CD14-positive monocyte (primary cell): ENCODE measurements around the gene PIH1D1. TPM values are rescaled to one million over a fixed set of nuclear protein-coding genes. Genes with fewer than 3 reads are reported as not detected.
A peak's percentile ranks its signal among the peaks of the same experiment; 100 is the strongest.

Experiments used
- DNase-seq, 3 donors: peaks; one replicate each; pipeline ENCODE4 v3.0.0-alpha.2; 2011 to 2022
- H2AFZ ChIP-seq: 2 replicates; pipeline ENCODE4 v1.6.0; 2012; ENCODE audit warnings: mild to moderate bottlenecking, low read depth, low read length, inconsistent platforms; ENCODE audit not compliant: insufficient read depth, poor library complexity, severe bottlenecking
- H3K27ac ChIP-seq, 2 donors: 1 replicate in 1 of 2; 2 replicates in 1 of 2; pipeline ENCODE4 v1.5.1; 2012 to 2013; ENCODE audit warnings: low read length in 2 of 2, control low read depth in 1 of 2, inconsistent platforms in 1 of 2, low read depth in 1 of 2, mild to moderate bottlenecking in 1 of 2
- H3K27me3 ChIP-seq, 2 donors: one replicate each; pipeline versions ENCODE4 v1.6.0 to v1.6.1; 2011 to 2013; ENCODE audit warnings: low read length in 2 of 2; ENCODE audit not compliant: control insufficient read depth in 2 of 2, insufficient read depth in 2 of 2
- H3K36me3 ChIP-seq, 2 donors: replicated peaks in 1 of 2; 1 replicate in 1 of 2; 2 replicates in 1 of 2; pipeline versions ENCODE4 v1.5.1 to v1.6.1; 2012 to 2013; ENCODE audit warnings: low read length in 2 of 2, control low read depth in 1 of 2, inconsistent platforms in 1 of 2, mild to moderate bottlenecking in 1 of 2; ENCODE audit not compliant: insufficient read depth in 2 of 2, control insufficient read depth in 1 of 2
- H3K4me1 ChIP-seq, 2 donors: 1 replicate in 1 of 2; 2 replicates in 1 of 2; pipeline versions ENCODE4 v1.5.1 to v1.6.1; 2012 to 2013; ENCODE audit warnings: low read length in 2 of 2, control low read depth in 1 of 2, inconsistent platforms in 1 of 2, mild to moderate bottlenecking in 1 of 2, moderate library complexity in 1 of 2; ENCODE audit not compliant: insufficient read depth in 2 of 2, control insufficient read depth in 1 of 2
- H3K4me2 ChIP-seq: replicated peaks from 2 replicates; pipeline ENCODE3; 2012; ENCODE audit warnings: low read length, moderate library complexity, mild to moderate bottlenecking; ENCODE audit not compliant: poor library complexity, severe bottlenecking; ENCODE audit errors: extremely low read depth
- H3K4me3 ChIP-seq, 3 experiments: fragments of 200-600 bp in 1 of 3; sonication (generic) in 1 of 3; replicated peaks in 1 of 3; 1 replicate in 2 of 3; 2 replicates in 1 of 3; pipeline ENCODE4 v1.5.1; 2011 to 2013; ENCODE audit warnings: low read length in 3 of 3, mild to moderate bottlenecking in 3 of 3, control low read depth in 2 of 3, low read depth in 2 of 3, inconsistent platforms in 1 of 3, moderate library complexity in 1 of 3
- H3K79me2 ChIP-seq: 2 replicates; pipeline ENCODE4 v1.6.0; 2012; ENCODE audit warnings: mild to moderate bottlenecking, control low read depth, inconsistent platforms, low read length, moderate library complexity; ENCODE audit not compliant: insufficient read depth
- H3K9ac ChIP-seq: 2 replicates; pipeline ENCODE4 v1.6.0; 2017; ENCODE audit warnings: low read length, mild to moderate bottlenecking; ENCODE audit not compliant: insufficient read depth, poor library complexity, severe bottlenecking
- H3K9me3 ChIP-seq, 2 donors: replicated peaks in 1 of 2; 1 replicate in 1 of 2; 2 replicates in 1 of 2; pipeline versions ENCODE4 v1.5.1 to v1.6.1; 2012 to 2013; ENCODE audit warnings: low read length in 2 of 2, control low read depth in 1 of 2; ENCODE audit not compliant: control insufficient read depth in 1 of 2, insufficient read depth in 1 of 2
- H4K20me1 ChIP-seq: 2 replicates; pipeline ENCODE4 v1.6.0; 2012; ENCODE audit warnings: mild to moderate bottlenecking, low read length, control low read depth, moderate library complexity; ENCODE audit not compliant: insufficient read depth
- H3K27ac Mint-ChIP-seq, 7 donors: one replicate each; pipeline ENCODE4 v1.8.0; 2020; ENCODE audit warnings: mild to moderate bottlenecking in 7 of 7, mixed read lengths in 7 of 7, moderate library complexity in 6 of 7, inconsistent platforms in 2 of 7
- H3K27me3 Mint-ChIP-seq, 3 donors: one replicate each; pipeline ENCODE4 v1.8.0; 2021 to 2022; ENCODE audit warnings: low read depth in 3 of 3, mild to moderate bottlenecking in 3 of 3, mixed read lengths in 3 of 3, moderate library complexity in 3 of 3, inconsistent platforms in 1 of 3
- H3K36me3 Mint-ChIP-seq, 2 donors: one replicate each; pipeline ENCODE4 v1.8.0; 2020; ENCODE audit warnings: mixed read lengths in 2 of 2, inconsistent platforms in 1 of 2, mild to moderate bottlenecking in 1 of 2
- H3K4me1 Mint-ChIP-seq: one replicate; pipeline ENCODE4 v1.8.0; 2020; ENCODE audit warnings: mild to moderate bottlenecking, mixed read lengths
- H3K4me3 Mint-ChIP-seq, 2 donors: one replicate each; pipeline ENCODE4 v1.8.0; 2020; ENCODE audit warnings: mild to moderate bottlenecking in 2 of 2, mixed read lengths in 2 of 2, moderate library complexity in 1 of 2
- H3K9me3 Mint-ChIP-seq, 7 donors: one replicate each; pipeline ENCODE4 v1.8.0; 2020 to 2022; ENCODE audit warnings: mixed read lengths in 7 of 7, mild to moderate bottlenecking in 6 of 7, moderate library complexity in 6 of 7, inconsistent platforms in 2 of 7
- WGBS: methylation state at CpG from one replicate; pipeline ENCODE4 v1.1.5; 2013; ENCODE audit warnings: missing lambda C conversion rate; ENCODE audit not compliant: insufficient coverage; 5-methylcytosine and 5-hydroxymethylcytosine counted together
- intact Hi-C, 2 donors: fragments of 100-400 bp; cut with micrococcal nuclease; formaldehyde crosslinking; loops; one replicate each; pipeline versions ENCODE4 v1.15.0 to v1.15.1; 2023
- polyA plus RNA-seq, 3 donors: library from polyadenylated mRNA; depleted of rRNA in 1 of 3; unstranded in 2 of 3; stranded (reverse) in 1 of 3; fragments of 300-500 nt in 2 of 3; fragments of >200 nt in 1 of 3; fragmentation: Illumina TruSeq in 2 of 3; gene quantifications; 1 replicate in 2 of 3; 2 replicates in 1 of 3; pipeline ENCODE4 v1.2.3, GENCODE V29; 2012 to 2021
- TF ChIP-seq, protein P1 (sequence below): fragments of 200-600 bp; IDR thresholded peaks from one replicate; pipeline ENCODE4 v1.8.0; 2022; ENCODE audit warnings: antibody characterized with exemption, mild to moderate bottlenecking

The PIH1D1 gene
- polyA plus RNA-seq, 3 donors: 62.3 to 102 (median 83.9) TPM

DNA sequence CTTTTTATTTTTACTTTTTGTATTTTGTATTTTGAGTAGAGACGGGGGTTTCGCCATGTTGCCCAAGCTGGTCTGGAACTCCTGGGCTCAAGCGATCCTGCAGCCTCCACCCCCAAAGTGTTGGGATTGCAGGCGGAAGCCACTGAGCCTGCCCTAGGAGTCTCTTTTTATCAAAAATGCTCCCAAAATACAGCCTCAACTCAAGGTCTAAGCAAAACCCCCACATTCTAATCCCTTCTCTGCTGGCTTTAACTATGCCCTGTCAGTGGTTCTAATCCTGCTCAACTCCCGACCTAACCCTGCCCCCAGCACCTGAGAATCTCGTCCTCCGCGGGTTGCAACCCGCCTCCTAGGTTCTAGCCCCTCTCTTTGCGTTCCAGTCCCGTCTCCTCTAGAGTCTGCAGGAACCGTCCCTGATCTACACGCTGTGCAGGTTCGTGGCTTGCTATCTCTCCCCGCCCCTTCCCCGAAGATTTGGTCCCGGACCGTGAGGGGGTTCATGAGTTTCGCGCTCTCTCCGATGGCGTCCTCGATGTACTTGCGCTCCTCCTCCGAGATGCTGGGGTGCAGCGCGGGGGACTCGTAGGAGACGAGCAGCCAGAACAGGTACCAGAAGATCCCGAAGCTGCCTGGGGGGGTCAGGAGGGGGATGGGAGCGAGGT is 18.2 kb downstream of the PIH1D1 start:
- H3K27ac Mint-ChIP-seq: no peak overlapping the region
- intact Hi-C loops: loop anchor here in 1 of 2 donors (10.0 kb wide), 1 partner anchor 169 kb away; no protein-coding TSS in a partner anchor
- peaks cover 99 to 100% (median 100%) of the 10 kb centered on the region in 3 donors for H3K27me3 Mint-ChIP-seq
- no peaks in the 10 kb centered on the region for H3K36me3 ChIP-seq
- WGBS: 14% methylated on average over 29 of the region's 31 CpGs
- peaks cover 9 to 42% of the 10 kb centered on the region in 2 donors for H3K9me3 ChIP-seq
- peaks cover 0 to 43% (median 25%) of the 10 kb centered on the region in 7 donors for H3K9me3 Mint-ChIP-seq
- TF ChIP-seq, protein P1, sequence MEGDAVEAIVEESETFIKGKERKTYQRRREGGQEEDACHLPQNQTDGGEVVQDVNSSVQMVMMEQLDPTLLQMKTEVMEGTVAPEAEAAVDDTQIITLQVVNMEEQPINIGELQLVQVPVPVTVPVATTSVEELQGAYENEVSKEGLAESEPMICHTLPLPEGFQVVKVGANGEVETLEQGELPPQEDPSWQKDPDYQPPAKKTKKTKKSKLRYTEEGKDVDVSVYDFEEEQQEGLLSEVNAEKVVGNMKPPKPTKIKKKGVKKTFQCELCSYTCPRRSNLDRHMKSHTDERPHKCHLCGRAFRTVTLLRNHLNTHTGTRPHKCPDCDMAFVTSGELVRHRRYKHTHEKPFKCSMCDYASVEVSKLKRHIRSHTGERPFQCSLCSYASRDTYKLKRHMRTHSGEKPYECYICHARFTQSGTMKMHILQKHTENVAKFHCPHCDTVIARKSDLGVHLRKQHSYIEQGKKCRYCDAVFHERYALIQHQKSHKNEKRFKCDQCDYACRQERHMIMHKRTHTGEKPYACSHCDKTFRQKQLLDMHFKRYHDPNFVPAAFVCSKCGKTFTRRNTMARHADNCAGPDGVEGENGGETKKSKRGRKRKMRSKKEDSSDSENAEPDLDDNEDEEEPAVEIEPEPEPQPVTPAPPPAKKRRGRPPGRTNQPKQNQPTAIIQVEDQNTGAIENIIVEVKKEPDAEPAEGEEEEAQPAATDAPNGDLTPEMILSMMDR: no peak
- H3K4me1 Mint-ChIP-seq: peaks cover 23% of the 10 kb centered on the region
- H3K9ac ChIP-seq: no peak overlapping the region
- H3K79me2 ChIP-seq: no peaks in the 10 kb centered on the region
- H4K20me1 ChIP-seq: no peaks in the 10 kb centered on the region
- H3K4me2 ChIP-seq: no peak overlapping the region
- DNase-seq: no peak
- peak overlapping the region in 1 of 2 donors; percentile 83 for H3K4me3 Mint-ChIP-seq
- no peak overlapping the region for H3K4me3 ChIP-seq
- H3K27ac ChIP-seq: no peak overlapping the region
- H3K4me1 ChIP-seq: peaks cover 5 to 7% of the 10 kb centered on the region in 2 donors
- peaks cover 61 to 100% of the 10 kb centered on the region in 2 donors for H3K27me3 ChIP-seq
- no peak overlapping the region for H2AFZ ChIP-seq
- peaks cover 3 to 11% of the 10 kb centered on the region in 2 donors for H3K36me3 Mint-ChIP-seq

DNA sequence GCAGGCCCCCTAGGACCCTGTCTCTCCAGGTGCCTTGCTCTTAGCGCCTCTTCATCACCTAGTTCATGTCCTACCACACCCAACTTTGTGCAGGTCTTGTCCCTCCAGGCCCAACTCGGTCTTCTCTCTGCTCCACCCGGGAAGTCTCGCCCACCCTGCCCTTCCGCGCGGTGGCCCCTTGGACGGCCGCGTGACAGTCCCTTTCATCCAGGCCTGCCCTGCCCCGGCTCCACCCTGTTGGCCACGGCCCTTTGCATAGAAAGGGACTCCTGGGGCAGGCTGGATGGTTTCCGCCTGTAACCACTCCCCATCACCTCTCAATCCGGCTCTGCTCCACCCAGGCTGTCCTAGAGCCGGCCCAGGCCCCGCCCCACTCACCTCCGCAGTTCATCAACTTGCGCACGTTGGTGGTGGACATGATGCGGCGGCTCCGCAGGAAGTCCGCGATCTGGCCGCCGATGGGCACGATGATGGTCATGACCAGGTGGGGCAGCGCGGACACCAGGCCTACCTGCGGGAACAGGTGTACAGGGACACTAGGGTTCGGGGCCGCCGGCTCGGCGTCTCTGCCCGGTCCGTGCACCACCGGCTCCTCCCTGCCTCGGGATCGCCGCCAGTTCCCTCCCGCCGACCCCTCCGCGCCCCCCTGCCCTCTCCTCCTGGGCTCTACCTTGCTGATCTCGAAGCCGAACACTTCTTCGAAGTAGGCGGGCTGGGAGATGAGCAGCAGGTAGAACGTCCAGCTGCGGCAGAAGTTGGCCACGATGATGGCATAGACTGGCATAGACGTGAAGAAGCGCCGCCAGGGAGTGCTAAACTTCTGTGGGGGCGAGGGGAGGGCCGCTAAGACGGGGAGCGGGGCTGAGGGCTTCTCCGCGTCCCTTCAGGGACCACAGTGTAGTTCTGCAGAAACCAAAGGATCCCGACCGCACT is 19.2 kb downstream of the PIH1D1 start:
- Histone ChIP-seq H3K79me2 (no peaks in the 10 kb centered on the region), H3K9ac (no peak overlapping the region), H3K4me2 (no peak overlapping the region), H3K36me3 (no peaks in the 10 kb centered on the region), H2AFZ (no peak overlapping the region), H3K4me1 (peaks cover 5 to 12% of the 10 kb centered on the region in 2 donors), H3K4me3 (no peak overlapping the region), H4K20me1 (no peaks in the 10 kb centered on the region), H3K9me3 (peaks cover 9 to 44% of the 10 kb centered on the region in 2 donors), H3K27ac (no peak overlapping the region), H3K27me3 (peaks cover 57 to 100% of the 10 kb centered on the region in 2 donors)
- WGBS: 11% methylated on average over 63 of the region's 63 CpGs
- Mint-ChIP-seq H3K36me3 (peaks cover 3 to 11% of the 10 kb centered on the region in 2 donors), H3K4me3 (peak overlapping the region in 1 of 2 donors; percentile 80), H3K4me1 (peaks cover 30% of the 10 kb centered on the region), H3K9me3 (peaks cover 0 to 48% (median 29%) of the 10 kb centered on the region in 7 donors), H3K27ac (no peak overlapping the region), H3K27me3 (peaks cover 99 to 100% (median 99%) of the 10 kb centered on the region in 3 donors)
- TF ChIP-seq, protein P1: no peak
- no peak for DNase-seq
- intact Hi-C loops: loop anchor here in 1 of 2 donors (10.0 kb wide), 1 partner anchor 168 kb away; no protein-coding TSS in a partner anchor
